ENCODE data around the gene GUCY1B1.

The GUCY1B1 gene

DNA sequence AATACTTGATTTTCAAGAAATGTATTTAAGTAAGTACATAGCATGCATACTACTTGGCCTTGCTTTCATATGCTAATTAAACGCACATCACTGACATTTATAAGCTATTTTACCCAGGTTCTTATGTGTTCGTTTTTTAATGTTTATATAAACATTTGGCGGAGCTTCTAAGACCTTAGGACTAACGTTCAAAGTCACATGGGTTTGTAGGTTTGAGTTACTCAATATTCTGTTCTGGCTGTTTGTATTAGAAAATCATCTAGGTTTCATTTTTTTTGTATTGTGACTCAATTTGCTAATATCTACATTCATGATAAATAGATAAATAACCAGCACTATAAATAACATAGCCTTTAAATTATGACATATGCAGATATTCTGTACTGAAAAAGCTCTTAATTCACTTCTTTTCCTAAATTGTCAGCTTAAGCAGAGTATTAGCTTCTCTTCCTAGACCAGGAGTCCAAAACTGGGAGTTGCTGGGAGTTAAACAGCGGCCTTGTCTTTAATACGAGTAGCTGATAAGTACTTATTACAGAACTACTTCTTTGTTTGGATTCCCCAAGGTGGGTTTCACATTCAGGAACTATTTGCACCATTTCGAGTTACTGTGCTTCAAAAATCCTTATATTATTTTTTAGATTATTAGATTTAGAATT is 42.0 kb downstream of the GUCY1B1 start:
- no peak for DNase-seq

DNA sequence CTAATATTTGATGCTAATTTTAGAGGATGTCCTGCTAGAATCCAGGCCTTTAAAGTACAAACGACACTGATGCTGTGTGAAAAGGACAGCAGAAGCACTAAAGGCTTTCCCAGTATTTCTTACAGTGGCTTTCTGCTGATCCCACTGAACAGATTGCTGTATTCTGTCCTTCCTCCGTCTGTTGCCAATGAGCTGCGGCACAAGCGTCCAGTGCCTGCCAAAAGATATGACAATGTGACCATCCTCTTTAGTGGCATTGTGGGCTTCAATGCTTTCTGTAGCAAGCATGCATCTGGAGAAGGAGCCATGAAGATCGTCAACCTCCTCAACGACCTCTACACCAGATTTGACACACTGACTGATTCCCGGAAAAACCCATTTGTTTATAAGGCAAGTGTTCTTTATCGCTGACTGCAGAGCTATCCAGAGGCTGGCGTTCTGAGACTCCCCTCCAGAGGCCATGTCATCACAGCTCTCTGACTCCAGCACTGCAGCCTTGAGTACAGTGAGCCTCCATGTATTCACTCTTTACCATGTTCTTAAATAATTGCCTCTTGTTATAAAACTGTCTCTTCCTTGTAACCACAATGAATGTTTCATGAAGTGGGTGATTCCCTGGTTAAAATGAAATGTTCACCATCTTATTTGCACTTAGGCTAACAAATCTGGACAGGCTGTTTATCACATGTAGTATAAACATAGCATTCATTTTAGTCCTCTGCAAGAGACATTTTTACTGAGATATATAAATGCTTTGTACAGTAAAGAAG is 43.6 kb downstream of the GUCY1B1 start:
- no peak for DNase-seq

- no peak for DNase-seq
Observed at GRCh38 chr4:155805016-155805415, 46.2 kb downstream of the GUCY1B1 start.

- no peak for DNase-seq
Observed at GRCh38 chr4:155807021-155807420, 48.2 kb downstream of the GUCY1B1 start.

GRCh38 chr4:155809835-155810234 is 51.0 kb downstream of the GUCY1B1 start:
- no peak for DNase-seq

GRCh38 chr4:155811083-155811482 is 52.3 kb downstream of the GUCY1B1 start:
- DNase-seq: no peak

DNA sequence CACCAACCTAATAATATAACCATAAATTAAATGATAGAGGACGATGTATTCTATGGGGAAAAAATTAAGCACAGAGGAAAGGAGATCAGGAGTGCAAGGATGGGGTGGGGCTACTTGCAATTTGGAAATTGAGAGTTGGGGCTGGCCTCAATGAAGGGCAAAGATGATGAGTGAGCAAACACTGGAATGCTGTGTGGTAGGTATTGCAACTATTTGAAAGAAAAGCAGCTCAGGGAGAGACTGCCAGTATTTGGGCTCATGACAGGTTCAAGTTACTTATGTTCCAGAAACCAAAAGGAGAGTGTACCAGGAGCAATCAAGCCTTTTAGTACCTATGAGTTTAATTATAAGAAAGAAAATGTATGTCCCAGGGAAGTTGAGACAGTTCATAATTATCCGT is 59.8 kb downstream of the GUCY1B1 start:
- DNase-seq: no peak

DNA sequence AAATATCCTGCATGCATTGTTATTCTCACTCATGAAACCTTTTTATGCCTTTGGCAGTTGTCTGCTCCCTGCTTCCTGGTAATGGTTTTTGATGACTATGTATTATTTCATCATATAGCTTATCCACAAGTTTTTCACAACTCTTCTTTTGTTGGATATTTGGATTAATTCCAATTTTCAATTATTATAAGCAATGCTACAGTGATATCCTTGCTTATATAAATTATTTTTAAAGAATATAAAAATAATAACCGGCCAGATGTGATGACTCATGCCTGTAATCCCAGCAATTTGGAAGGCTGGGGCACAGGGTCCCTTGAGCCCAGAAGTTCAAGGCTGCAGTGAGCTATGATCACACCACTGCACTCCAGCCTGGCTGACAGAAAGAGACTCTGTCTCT is 60.2 kb downstream of the GUCY1B1 start:
- no peak for DNase-seq

DNA sequence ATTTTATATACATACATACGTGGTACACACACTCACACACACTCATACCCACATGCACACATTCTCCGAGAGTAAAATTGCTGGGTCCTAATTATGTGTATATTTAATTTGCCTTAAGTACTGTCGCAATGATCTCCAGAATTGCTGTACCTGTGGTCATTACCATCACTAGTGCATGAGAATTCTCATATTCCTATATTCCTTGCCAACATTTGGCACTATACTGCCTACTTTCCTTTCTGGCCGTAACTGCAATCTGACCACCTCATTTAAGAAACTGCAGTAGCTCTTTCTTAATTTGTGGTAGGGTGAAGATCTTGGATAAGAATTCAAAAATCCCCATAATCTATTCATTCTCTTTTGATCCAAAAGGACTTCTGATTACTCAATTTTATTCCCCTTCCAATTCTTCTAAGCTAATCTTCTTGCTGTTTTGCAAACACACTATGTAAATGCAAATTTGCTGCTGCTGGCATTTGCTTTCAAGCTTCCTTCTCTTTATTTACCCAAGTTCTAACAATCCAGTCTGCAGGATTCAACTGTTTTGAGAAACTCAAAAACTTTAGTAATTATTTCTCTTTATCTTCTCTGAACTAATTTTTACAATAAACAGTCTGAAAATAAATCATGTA is 62.2 kb downstream of the GUCY1B1 start:
- no peak for DNase-seq

- DNase-seq: no peak
Observed at GRCh38 chr4:155822572-155822971, 63.8 kb downstream of the GUCY1B1 start.

DNA sequence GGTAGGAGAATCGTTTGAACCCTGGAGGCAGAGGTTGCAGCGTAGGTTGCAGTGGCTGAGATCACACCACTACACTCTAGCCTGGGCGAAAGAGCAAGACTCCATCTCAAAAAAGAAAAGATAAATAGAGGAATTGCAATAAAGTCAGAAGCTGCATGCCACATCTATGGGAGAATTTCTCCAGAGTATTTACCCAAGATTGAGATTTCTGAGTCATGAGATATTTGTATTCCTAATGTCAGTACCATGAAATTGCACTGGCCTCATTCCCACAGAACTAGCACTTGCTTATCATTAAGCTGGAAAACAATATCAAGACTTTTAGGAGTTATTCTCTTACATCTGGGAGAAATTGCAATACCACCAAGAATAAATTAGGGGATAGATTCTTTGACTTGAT is 69.8 kb downstream of the GUCY1B1 start:
- DNase-seq: no peak

GRCh38 chr4:155832664-155833063 is 73.8 kb downstream of the GUCY1B1 start:
- no peak for DNase-seq

DNA sequence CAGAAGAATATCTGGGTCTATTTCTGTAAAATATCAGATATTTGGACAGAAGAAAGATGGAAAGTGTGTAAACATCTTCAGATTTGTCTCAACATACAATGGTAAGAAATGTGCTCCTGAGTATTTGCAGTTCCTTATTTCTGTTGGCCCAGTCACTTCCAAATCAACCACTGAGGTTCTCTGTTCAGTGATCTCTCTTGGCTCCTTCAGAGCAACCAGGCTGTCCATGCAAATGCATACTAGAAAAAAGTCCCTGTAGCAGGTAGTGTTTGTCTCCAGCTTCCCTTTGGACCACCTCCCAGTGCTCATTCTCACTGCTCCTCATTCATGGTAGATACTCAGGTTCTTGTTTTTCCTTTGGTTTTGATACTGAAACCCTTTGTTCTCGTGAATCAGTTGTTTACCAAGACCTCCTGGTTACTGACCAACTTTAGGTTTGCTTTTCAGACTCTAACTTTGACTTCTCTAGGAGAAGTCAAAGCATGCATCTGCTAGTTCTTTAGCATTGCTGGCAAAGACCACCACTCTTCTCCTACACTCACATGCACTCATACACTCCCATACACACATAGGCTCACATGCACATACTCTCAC is 78.5 kb downstream of the GUCY1B1 start:
- DNase-seq: no peak

- DNase-seq: no peak
Observed at GRCh38 chr4:155842080-155842479, 83.3 kb downstream of the GUCY1B1 start.

GRCh38 chr4:155846929-155847328 is 88.1 kb downstream of the GUCY1B1 start:
- no peak for DNase-seq

- no peak for DNase-seq
Observed at GRCh38 chr4:155849042-155849441, 90.2 kb downstream of the GUCY1B1 start.

- no peak for DNase-seq
Observed at GRCh38 chr4:155853189-155853588, 94.4 kb downstream of the GUCY1B1 start.

DNA sequence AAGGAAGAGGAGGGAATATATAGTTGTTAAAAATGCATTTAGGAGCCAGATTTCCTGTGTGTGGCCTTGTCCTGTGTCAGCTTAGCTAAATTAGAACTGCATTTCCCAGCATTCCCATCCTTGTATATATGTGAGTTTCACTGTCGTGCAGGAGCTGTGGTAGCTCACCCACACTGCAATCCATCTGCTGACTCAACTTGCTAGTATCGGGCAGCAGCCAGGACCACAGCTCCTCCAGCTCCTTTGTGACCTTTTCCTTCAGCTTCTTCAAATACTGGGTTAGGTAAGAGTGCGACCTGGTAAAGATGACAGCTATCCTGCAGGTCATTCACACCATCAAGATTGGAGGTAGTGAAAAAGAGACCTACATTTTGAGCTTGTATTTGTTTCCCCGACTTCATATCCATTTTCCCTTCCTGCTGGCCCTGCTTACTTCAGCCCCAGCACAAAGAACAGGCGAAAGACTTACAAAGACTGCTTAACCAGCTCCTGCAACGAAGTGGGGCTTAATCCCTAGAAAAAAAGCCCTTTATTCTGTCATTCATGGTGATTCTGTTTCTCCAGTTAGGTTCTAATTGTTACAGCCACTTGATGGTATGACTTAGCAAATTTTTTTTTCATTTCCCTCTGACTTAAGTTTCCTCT is 95.9 kb downstream of the GUCY1B1 start:
- DNase-seq: no peak

DNA sequence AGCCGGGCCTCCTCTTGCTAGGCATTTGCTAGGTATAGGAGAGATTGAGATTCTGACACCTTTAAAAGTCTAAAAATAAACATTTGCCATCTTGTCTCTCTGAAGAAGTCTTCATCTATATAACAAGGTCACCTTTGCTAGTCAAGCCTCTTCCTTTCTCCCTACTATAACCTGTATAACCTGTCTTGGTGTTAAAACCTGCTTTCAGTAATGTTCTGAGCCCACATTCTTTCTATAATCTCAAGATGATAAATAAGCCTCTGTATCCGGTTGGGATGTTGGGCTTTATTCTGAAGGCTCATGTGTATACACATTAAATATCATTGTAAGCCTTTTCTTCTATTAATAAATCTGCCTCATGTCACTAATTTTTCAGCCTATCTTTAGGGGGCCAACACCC is 97.1 kb downstream of the GUCY1B1 start:
- no peak for DNase-seq

All from GF-D8 (cell line).